Limb (tissue), 2 donors: ENCODE data around the gene FOXP1.
A peak's percentile ranks its signal among the peaks of the same experiment; 100 is the strongest.

Experiments
- DNase-seq, 2 donors: peaks; one replicate each; pipeline ENCODE4 v3.0.0-alpha.2; 2016; ENCODE audit errors: extremely low spot score in 2 of 2

Gene FOXP1

DNA sequence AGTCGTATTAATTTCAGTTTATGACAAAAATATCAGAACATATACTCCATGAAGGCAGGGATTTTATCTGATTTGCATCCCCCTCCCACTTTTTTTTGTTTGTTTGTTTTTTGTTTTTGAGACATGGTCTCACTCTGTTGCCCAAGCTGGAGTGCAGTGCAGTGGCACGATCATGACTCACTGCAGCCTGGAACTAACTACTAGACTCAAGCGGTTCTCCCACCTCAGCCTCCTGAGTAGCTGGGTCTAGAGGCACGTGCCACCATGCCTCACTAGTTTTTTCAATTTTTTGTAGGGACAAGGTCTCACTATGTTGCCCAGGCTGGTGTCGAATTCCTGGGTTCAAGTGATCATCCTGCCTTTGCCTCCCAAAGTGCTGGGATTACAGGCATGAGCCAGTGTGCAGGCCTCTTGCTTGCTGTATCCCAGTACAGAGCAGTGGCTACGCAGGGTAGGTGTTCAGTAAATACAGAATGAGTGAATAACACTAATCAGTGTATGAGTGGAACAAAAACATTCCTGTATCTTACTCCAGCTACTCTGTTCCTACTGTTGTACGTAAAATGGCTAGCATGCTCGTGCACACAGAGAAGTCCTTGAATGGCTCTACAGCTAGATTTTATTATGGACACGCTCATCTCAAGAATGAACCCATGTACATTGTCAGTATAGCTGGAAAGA is 272.4 kb downstream of the FOXP1 start:
- no peak for DNase-seq

DNA sequence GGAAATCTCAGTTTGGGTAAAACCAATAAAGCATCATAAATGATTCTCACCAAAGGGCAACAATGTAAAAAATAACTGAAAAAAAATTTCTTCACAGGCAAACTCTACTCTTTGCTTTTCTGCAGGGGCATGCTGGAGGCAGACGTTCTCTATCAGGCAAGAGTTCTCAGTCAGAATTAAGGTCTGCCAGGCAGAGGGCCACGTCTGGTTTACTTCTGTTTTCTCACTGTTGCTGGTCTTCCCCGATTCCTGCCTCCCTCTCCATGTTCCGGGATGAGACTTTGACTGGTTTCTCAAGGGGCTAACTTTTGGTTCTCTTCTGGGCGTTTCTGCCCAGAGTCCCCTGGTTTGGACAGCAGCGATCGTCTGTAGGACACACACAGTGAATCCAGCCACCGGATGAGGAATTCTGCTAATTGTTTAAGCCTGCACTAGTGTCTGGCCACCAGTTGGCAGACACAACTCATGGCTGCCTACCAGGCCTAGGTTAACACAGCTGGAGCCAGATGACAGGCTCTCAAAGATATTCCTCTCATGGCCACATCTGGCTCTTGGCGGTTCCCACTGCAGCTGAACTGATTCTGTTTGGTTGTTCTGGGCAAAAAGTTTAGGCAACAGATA is 273.1 kb downstream of the FOXP1 start:
- DNase-seq = peak in 1 of 2 donors; percentile 28

DNA sequence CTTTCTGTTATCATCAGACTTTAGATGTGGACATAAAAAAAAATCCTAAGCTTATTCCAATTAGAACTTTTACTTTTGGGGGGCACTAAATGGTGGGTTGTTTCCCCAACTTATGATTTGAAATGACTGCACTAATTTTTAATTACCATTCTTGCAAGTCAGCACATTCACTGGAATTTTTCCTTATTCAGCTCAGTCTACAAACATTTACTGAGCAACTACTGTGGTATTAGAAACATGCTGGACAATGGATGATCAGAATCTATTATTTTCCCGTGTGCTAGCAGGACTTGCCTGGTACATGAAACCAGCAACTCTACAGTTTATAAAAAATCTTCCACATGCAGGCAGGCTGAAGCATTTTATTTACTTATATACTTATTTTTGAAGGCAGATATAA is 273.6 kb downstream of the FOXP1 start:
- no peak for DNase-seq

DNA sequence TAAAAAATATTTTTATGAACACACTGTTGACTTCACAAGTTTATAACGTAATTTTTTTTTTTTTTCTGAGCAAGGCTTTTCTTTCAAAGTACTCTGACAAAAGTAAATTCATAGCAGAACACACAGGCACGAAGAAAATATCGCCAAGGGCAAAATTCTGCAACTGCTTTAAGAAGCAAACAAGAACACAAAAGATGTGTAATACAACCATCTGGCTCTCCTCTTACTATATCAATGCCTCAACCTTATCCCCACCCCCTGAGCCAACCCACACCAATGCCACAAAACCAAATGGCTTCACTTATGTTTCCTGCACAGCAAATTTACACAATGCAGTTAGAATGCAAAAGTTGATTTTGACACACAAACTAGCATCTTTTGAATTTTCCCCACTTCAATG is 274.2 kb downstream of the FOXP1 start:
- DNase-seq = no peak

DNA sequence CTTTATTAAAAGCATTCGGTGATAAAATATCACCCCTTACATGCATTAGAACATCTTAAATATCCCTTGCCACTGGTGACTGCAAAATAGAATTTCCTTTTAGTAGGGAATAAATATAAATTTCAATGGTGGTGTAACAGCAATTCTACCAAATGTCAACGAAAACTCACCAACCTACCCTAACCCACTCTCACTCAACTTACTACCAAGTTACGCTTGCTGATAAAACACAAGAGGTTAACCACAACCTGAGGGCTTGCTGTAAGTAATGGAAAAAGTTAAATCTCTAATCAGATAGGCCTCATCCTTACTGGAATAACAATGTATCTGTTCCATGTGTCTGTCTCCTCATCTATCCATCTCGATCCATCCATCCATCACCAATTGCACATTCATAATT is 274.7 kb downstream of the FOXP1 start:
- DNase-seq = no peak

DNA sequence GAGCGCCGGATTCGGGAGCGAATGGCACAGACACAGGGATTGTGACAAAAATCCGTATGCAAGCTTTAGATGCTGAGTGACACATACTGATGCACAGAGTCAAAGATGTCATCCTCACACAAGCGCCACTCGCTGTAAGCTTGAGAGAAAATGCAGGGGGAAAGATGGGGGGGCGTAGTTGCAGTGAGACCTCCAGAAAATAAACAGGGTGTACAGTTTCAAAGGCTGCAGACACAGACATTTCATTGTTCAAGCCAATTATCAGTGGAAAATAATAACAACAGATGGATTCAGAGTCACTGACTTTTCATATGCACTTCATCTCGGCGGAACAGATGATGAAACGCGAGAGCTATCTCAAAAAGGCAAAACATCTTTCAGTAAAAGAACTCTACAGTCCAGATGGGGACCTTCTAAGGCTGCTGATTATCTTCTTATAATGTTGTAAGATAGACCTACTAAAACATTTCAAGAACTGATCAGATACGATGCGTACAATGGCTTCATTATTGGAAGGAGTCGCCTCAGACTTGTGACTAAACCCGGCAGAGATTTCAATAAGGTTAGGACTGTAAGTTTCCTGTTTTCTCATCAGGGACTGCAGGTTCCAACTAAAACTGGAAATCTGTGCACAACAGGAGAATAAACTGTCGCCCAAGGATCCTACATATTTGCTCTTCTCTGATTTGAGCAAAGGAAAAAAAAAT is 275.4 kb downstream of the FOXP1 start:
- DNase-seq = no peak

DNA sequence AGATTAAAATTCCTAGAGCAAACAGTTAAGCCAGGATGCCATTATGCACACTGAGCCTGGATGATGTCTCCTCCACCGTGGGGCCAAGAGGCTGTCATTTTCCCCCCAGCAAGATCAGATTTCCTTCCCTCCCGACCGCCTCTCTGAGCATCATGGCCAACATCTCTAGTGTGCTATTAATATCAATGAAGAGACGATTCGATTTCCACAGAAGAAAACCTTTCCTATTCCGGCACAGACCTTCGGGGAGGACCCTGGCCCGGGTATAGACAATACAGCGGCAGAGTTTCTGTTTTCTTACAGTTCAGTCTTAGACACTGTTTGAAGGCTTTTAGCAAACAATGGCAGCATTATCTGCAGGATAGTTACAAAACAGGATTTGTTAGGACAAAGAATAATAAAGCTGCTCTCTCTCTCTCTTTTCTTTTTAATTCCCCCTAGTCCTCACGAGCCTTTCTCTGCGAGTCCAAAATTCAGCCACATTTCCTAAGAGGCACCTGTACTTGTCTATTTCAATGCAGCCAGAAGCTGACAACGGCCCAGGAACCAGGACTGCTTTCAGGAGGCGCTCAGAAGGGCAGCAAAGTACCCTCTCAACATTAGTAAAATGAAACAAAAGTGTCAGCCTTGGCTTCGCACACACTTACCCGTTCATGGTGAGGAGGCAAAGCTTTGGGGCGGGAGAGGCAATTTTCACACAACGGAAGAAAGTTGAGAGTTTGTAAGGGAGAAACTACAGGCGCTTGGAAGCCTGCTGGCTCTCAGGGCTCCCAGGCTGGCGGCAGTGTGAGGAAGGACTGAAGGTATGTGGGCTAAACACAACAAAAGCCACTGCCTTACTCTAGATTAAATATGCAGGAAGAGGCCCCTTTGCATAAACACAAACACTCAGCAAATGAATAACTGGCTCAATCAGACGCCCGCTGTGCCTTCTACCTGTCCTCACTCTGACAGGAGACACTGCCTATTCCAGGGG is 278.0 kb downstream of the FOXP1 start:
- peak; percentile 49 to 61 for DNase-seq

DNA sequence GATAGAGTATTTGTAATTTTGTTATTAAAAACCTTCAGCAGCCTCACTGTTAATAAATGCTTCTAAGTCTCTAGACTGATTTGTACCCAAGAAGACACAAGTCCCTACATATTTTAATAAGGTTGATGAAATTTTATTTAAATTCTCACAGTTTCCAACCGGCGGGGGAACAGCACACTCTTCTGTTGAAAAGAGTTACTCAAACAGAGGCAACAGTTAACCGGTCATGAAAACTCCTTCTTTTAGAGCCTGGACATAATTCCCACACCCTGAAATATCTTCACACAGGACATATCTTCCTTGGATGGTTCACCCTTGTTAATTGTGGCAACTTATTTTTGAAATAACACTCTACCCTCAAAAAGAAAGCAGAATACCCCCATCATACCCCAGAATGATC is 278.8 kb downstream of the FOXP1 start:
- peak; percentile 49 to 73 for DNase-seq

DNA sequence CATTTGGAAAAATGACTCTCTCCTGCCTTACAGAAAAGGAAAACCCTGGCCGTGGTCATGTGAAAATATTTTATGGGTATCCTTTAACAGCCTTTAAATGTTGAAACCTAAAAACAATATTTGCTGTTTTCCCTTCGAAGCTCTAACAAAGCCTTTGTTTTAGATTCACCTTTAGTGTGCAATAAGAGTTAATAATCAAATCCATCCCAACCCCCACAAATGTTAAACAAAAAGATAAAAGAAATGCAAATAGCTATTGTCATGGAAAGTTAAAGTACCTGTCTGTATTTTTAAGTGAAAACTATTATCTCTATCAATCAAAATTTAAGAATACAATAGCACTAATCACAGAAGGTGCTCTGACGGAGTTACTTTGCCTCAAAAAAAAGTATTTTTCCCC is 279.3 kb downstream of the FOXP1 start:
- DNase-seq = no peak

DNA sequence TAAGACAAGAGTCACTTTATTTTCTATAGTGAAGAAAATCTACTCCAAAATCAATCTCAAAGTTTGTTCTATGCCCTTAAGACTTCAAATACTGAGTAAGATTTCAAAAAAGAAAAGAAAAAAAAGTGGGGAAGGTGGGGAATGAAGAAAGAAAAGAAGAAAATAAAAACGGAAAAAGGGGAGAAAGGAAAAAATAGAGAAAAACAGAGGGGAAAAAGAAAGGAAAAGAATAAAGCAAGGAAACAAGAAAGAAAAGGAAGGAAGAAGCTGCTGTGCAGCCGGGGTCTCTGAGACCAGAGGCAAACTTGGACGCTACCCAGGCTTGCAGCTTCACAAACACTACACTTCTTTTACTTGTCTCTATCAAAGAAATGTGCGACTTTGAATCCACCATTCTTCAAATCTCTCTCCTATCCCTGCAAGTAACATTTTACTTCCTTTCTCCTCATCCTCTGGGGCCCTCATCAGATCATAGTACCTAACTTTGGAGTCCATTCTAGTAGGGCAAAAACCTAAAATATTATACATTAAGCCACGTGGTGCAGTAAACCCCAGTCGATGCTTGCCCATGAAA is 279.8 kb downstream of the FOXP1 start:
- no peak for DNase-seq

DNA sequence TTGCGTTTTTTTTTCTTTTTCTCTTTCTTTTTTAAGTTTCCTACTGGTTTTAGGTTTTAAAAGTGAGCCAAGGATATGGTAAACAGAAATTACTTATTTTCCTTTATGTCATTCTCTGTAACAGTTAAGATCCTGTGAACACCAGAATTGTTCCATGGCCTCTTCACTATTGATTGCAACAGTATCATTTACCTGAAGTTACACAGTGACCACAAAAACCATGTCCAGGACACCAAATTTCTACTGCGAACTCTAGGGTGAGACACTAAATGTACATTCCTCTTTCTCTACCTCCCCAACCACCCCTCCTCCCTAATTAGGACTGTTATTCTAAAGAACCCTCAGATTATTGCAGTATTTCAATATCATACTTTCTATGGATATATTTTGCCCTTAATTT is 280.9 kb downstream of the FOXP1 start:
- DNase-seq = no peak

DNA sequence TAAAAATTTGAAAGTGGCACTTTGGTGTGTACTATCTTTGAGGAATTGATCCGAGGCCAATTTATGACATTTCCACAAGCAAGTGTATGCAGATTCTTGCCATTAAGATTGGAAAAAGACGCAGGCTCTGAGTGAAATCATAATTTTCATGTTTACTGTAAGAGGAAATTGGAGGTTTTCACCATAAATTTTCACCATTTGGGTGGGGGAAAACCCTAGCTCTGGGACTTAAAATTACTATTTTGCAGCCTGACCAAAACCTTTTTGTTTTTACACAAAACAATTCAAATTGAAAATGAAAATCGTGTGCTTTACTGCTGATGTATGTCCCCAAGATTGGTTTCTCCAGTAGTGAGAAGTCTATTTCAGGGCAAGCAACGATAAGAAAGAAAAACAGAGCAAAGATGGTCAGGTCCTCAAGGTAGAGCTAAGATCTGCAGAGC is 282.6 kb downstream of the FOXP1 start:
- DNase-seq = no peak

DNA sequence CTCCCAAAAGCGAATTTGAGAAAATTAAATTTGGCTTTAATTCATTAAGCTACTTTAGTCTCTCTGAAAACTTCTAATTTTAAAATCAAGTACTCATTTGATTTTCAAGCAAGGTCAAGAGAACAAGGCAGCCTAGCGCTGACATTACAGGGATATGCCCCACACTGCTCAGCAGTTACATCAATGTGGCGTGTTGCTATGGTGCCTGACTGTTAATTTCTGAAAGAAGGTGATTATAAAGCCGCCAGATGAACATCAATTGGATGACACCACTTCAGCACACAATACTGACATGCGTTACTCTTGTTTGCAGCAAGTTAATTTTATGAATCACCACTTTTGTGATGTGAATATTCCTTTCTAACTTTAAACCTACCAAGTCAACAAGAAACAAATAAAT is 284.4 kb downstream of the FOXP1 start:
- no peak for DNase-seq

DNA sequence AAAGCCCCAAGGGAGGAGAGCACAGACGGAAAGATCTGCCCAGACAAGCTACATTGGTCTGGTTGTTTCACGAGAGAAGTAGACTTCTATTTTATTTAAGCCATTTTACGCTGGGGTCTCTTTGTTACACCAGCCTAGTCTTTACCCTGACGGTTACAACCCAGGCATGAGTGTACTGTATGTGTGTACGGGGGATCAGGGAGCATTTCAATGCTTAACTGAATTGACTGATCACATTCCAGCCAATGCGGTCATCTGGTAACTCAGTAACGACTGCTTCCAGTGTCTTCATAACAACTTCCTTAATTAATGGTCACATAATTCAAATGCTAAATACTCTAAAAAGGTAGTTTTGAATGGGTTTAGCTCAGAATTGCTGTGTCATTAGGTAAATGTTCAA is 288.6 kb downstream of the FOXP1 start:
- no peak for DNase-seq

DNA sequence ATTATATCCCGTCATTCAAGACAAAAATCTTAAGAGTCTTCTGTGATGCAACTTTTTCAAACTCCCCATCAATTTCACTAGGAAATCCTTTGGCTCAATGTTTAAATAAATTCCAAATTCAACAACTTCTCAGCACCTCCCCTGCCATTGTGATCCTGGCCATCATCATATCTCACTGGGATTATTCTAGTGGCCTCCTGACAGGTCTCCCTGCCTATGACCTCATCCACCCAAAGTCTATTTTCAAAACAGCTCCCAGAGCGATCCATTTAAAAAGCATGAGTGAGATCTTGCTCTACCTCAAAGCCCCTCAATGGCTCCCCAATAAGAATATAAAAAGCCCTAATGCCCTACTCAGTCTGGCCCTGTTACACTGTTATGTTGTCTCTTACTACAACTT is 293.2 kb downstream of the FOXP1 start:
- no peak for DNase-seq

DNA sequence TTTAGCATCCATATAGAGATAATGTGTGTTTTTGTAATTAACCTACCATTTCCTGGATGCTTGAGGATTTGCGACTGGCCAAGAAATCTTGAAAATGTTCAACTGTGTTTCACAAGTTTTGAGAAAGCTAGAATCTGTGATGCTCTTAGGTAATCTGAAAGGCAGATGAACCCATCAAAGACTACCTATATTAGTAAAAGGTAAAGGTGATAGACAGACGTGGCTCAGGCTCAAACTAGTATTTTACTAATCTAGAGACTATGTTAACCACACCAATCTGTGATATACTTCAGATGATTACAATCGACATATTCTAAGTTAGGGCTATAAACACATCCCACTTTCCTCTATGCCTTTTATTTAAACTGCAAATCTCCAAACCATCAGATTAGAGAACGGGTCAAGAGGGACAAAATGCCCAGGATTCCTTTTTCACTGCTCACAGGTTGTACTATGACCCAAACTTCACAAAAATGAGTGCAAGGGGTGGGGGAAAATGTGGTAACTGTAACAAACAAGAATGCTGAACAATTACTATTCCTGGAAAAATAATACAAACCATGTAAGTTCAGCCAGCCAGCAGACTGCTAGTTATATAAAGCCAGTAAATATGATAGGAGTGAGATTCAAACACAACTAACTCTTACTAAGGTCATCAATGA is 295.1 kb downstream of the FOXP1 start:
- DNase-seq = no peak

DNA sequence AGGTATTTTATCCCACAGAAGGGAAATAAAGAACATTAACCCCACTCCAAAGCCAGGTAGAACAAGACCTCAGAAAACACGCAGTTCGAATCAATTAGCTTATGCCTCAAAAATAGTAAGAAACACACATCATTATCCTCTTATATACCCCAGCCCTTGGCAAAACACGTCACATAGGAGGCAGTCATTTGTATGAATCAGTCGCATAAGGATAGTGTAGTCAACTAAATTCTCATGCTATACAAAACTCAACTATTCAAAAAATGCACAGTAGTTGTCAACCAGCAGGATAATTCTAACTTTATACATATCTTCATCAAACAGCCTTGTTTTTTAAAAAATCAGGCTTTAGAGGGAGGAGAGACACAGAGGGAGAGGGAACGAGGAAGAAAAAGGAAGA is 298.4 kb downstream of the FOXP1 start:
- no peak for DNase-seq

DNA sequence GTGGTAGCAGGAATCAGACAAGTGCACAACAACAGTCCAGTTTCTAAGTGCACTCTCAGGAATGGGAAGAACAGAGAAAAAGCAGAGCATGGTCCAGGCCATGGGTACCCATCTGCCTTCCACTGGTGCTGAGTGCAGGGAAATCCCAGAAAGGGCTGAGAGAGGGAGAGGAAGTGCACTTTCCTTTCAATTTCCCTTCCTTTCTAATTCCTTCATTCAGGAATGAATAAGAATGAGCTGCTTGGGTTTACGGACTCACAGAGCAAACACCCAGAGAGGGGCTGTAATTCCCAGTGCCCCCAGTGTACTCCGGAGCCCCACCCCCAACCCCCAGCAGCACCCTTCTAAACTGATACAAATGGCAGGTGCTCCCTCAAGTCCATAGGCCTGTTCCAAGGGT is 300.6 kb downstream of the FOXP1 start:
- DNase-seq = no peak

DNA sequence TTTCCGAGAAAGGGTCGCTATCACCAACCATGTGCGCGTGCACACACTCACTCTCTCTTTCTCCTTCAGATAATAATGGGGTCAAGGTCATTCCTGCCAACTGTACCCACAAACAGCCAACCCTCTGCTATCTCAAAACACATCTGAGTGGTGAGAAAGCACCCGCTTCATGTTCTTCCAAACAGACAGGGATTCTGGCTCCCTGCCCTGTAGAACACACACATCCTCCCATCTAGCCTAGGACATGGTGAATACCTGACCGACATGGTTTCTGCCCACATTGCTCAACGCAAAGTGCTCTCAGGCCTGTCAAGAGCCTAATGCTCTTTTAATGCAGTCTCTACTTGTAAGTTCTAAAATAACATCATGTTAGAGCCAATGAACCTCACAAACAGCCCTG is 302.2 kb downstream of the FOXP1 start:
- DNase-seq = no peak

DNA sequence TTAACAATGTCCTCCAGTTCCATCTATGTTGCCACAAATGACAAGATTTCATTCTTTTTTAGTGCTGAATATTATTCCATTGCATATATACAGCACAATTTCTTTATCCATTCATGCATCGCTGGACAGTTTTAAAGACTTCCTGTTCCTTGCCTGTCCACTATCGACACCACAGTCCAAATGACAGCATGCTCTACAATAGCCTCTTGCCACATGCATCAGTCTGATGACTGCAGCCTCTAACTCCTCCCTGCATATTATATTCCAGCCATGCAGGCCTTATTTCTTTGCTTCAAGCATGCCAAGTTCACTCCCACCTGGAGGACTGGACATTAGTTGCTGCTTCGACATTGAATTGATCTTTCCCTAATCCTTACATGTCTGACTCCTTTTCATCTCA is 306.2 kb downstream of the FOXP1 start:
- DNase-seq = no peak

DNA sequence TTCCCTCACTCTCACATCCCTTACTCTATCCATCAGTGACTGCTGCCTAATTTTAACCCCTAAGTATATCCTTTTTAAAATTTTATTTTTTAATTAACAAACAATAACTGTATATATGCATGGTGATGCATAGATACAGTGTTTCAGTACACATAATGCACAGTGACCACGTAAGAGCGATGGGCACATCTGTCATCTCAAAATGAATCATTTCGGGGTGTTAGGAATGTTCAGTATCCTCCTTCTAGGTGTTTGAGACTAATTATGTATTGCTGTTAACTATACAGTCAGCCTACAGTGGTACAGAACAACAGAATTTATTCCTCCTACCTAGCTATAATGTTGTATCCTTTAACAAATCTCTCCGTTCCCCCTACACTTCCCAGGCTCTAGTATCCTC is 307.0 kb downstream of the FOXP1 start:
- no peak for DNase-seq
